Measurements from ENCODE around the gene SCNN1B.
"Not testable (repeated sequence)": the region's sequence is repeated elsewhere in the genome, so short reads cannot be mapped to it uniquely, and the experiment has no call there.

SCNN1B gene

GRCh38 chr16:23302045-23302956, at the start of gene SCNN1B:
SCNN1B (plus strand) TSS chr16:23302302; CDS start chr16:23348600, 46,298 bp downstream.
- no peak for DNase-seq

DNA sequence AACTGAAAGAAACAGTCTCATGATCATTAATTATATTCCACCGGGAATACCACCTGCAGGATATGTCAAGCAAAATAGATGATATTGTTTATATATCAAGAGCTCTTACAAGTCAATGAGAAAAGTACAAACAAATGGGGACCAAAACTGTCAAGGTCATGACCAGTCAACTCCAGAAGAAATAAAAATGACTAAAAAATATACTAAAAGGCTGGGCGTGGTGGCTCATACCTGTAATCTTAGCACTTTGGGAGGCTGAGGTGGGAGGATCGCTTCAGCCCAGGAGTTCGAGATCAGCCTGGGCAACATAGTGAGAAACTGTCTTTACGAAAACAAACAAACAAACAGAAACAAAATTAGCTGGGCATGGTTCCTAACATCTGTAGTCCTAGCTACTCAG, 49.8 kb upstream of the SCNN1B start:
- DNase-seq = no peak

- not testable (repeated sequence) for DNase-seq
Observed at GRCh38 chr16:23253650-23254049, 48.5 kb upstream of the SCNN1B start.

- no peak for DNase-seq
Observed at GRCh38 chr16:23254338-23254737, 47.8 kb upstream of the SCNN1B start.

GRCh38 chr16:23255000-23255399, 47.1 kb upstream of the SCNN1B start:
- DNase-seq = no peak

GRCh38 chr16:23256440-23256839, 45.7 kb upstream of the SCNN1B start:
- no peak for DNase-seq

DNA sequence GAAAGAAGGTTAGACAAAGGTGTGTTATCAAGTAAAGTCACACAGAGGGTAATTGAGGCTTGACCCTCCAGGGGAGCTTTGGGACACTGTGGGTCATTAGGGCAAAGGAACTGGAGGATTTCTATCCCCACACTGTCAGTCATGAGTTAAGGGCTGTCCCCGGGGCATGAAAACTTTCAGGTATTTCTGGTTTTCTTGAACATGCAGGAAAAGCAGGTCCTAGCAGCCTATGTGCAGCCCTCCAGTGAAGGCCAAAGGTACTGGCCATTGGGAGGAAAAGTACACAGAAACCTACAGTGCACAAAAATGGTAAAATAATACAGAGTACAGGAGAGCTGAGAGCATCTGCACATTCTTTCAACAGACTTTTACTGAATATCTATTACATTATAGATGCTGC, 44.4 kb upstream of the SCNN1B start:
- DNase-seq = no peak

DNA sequence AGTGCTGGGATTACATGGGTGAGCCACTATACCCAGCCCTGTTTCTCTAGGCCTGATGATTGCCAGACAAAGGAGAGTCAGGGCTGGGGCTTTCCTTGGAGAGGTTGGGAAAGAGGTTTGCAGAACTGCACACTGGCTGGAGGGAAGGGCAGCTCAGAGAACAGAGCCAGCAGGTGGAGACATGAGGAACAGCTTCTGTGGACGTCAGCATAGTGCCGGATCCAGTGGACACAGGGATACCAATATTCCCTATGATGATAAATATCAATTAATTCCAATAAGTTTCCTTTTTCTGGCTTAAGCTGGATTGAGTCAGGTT, 43.2 kb upstream of the SCNN1B start:
- no peak for DNase-seq

- no peak for DNase-seq
Observed at GRCh38 chr16:23267647-23268046, 34.5 kb upstream of the SCNN1B start.

DNA sequence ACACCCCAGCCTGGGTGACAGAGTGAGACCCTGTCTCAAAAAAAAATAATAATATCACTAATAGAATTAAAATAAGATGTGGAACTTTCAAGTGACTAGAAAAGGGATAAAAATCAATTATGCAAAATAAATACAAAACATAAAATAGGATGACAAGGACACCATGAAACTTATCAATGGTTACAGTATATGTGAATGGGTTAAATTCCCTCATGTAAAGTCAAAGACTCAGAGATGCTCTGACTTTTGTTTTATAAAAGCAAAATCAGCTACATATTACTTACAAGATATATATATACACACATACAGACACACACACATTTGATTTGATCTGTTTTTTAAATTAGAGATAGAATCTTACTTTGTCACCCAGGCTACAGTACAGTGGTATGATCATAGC, 33.5 kb upstream of the SCNN1B start:
- DNase-seq = no peak

DNA sequence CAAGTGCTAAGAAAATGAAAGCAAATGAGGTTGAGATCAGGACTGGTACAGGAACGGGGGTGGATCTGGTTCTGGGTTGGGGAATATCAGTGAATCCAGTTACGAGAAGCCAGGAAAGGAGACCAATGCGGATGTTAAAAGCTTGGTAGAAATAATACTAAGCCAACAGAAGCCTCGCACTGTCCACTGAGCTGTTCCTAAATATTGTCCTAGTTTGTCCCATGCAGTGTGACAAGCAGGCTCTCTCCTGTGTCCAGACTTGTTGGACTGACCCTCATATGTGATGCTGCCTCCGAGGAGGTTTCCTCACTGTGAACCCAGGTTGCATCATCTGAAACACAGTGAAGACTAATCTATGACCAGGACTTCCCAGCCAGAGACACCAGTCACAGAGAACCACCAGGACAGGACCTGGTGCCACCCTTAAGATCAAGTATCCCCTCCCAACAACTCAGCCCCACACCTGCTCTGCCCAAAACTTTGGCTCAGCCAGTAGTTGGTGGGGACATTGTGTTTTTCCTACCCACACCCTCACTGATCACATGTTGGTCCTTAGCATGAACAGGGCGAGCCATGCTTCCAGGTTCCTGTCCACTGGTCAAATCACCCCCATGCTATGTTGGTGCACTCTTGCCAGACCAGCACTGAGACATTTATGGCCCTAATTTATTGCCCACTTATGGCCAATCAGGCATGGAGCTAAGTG, 32.7 kb upstream of the SCNN1B start:
- no peak for DNase-seq

DNA sequence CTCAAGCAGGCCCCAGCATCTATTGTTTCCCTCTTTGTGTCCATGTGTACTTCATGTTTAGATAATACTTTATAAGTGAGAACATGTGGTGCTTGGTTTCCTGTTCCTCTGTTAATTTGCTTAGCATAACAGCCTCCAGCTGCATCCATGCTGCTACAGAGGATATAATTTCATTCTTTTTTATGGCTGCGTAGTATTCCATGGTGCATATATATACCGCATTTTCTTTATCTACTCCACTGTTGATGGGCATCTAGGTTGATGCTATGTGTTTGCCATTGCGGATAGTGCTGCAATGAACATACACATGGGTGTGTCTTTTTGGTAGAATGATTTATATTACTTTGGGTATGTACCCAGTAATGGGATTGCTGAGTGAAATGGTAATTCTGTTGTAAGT, 31.4 kb upstream of the SCNN1B start:
- no peak for DNase-seq

GRCh38 chr16:23274968-23275367, 27.1 kb upstream of the SCNN1B start:
- DNase-seq = no peak

DNA sequence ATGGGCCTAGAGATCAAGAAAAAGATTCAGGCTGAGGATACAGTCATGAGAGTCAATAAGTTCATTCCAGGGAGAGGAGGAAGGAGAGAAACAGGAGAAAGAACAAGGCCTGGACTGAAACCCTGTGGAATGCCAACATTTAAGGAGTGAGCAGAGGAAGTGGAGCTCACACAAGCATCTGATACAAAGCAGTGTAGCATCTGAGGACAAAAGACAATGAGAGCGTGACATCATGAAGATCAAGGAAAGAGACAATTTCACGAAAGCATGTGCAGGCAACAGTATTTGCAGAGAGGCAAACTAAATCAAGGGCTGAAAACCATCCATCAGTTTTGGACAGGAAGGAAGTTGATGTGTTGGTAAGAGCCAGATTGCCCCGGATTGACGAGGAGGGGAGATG, 25.3 kb upstream of the SCNN1B start:
- DNase-seq = no peak

DNA sequence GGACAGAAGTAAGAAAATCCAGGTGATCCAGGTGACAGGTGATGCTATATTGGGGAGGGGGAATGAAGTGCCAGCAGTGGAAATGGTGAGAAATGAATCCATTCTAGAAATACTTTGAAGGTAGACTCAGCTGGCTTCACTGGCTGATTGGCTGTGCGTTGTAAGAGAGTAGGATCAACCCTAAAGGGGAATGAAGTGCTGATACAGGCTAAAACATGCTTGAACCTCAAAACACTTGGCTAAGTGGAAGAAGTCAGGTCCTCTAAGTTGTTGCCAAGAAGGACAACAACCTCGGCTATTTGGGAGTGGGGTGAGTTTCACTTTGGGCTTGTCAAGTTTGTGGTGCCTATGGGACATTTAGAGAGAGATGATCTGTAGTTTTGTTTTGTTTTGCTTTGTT, 24.1 kb upstream of the SCNN1B start:
- DNase-seq = no peak

GRCh38 chr16:23279721-23280153, 22.4 kb upstream of the SCNN1B start:
- peak; percentile 82 for DNase-seq

DNA sequence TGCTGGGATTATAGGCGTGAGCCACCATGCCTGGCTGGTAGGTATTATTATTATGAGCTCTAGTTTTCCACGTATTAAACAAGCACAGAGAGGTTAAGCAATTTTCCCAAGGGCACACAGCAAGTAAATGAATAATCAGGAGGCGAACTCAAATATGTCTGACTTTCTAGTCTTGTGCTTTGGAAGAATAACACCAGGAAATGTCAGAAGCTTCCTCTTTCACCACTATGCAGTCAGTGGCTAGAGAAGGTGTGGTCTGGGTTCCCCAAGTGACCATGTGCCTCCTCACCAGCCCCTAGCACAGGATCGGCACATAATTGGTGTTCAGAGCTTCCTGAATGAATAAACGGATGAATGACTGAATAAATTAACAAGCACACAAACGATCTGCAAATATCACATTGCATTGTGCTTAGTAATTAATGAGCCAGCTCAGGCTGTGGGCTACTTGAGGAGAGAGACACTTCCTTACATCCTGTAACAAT, 21.6 kb upstream of the SCNN1B start:
- no peak for DNase-seq

- no peak for DNase-seq
Observed at GRCh38 chr16:23282568-23282967, 19.5 kb upstream of the SCNN1B start.

GRCh38 chr16:23283571-23283970, 18.5 kb upstream of the SCNN1B start:
- DNase-seq = no peak

- no peak for DNase-seq
Observed at GRCh38 chr16:23284584-23284983, 17.5 kb upstream of the SCNN1B start.

- DNase-seq = no peak
Observed at GRCh38 chr16:23286131-23286532, 16.0 kb upstream of the SCNN1B start.

GRCh38 chr16:23288209-23288608, 13.9 kb upstream of the SCNN1B start:
- DNase-seq = no peak

DNA sequence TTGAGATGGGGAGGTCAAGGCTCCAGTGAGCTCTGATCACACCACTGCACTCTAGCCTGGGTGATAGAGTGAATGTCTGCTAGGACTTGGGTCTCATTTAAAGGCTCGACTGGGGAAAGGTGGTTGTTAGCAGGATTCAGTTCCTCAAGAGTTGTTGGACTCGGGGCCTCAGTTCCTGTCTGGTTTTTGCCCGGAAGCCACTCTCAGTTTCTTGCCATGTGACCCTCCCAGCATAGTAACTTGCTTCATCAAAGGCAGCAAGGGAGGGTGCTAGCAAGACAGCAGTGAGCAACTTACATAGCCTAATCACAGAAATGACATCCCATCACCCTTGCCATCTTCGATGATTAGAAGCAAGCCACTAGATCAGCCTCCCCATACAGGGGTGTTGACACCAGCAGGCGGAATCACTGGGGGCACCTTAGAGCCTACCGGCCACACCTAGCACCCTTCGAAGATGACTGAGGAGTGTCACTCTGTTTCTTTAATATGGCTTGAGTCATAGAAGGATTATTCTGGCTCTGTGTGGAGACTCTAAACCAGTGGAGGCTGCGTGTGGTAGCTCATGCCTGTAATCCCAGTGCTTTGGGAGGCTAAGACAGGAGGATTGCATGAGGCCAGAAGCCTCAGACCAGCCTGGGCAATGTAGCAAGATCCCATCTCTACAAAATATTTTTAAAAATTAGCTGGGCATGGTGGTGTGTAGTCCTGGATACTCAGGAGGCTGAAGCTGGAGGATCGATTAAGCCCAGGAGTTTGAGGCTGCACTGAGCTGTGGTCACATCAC, 13.2 kb upstream of the SCNN1B start:
- no peak for DNase-seq
